B cell (primary cell): ENCODE results near the gene IYD.

ENCODE experiments used
- EZH2 ChIP-seq: IDR thresholded peaks from 2 replicates; pipeline ENCODE4 v1.6.1; 2012; ENCODE audit warnings: borderline replicate concordance, low read depth, mild to moderate bottlenecking, moderate library complexity, low read length; ENCODE audit not compliant: insufficient read depth, poor library complexity, severe bottlenecking
- TF ChIP-seq, protein P1 (sequence below): fragments of 200-600 bp; IDR thresholded peaks from one replicate; pipeline ENCODE4 v1.8.0; 2022; ENCODE audit warnings: antibody characterized with exemption, mild to moderate bottlenecking

DNA sequence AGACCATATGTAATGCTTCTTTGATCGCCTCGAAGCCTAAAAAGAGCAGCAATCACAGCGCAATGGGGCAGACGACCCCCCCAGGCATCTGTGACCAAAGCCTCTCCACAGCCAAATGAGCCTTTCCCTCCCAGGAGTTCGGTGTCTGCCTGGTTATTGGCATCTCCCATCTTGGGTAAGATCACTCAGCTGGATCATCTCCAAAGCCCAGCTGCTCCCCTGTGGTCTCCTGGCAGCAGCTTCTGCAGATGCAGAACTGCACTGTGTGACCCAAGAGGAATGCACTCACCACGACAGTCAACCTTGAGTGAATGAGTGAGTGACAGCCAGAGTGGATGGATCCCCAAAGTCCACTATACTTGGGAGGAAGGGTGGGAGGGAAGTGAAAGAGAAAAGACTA lies 44.8 kb upstream of the IYD start:
- TF ChIP-seq, protein P1, sequence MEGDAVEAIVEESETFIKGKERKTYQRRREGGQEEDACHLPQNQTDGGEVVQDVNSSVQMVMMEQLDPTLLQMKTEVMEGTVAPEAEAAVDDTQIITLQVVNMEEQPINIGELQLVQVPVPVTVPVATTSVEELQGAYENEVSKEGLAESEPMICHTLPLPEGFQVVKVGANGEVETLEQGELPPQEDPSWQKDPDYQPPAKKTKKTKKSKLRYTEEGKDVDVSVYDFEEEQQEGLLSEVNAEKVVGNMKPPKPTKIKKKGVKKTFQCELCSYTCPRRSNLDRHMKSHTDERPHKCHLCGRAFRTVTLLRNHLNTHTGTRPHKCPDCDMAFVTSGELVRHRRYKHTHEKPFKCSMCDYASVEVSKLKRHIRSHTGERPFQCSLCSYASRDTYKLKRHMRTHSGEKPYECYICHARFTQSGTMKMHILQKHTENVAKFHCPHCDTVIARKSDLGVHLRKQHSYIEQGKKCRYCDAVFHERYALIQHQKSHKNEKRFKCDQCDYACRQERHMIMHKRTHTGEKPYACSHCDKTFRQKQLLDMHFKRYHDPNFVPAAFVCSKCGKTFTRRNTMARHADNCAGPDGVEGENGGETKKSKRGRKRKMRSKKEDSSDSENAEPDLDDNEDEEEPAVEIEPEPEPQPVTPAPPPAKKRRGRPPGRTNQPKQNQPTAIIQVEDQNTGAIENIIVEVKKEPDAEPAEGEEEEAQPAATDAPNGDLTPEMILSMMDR, result no peak
- no peak for TF ChIP-seq EZH2
